ENCODE data around the gene CCSER1.
"Not testable (repeated sequence)": the region's sequence is repeated elsewhere in the genome, so short reads cannot be mapped to it uniquely, and the experiment has no call there.

The CCSER1 gene

DNA sequence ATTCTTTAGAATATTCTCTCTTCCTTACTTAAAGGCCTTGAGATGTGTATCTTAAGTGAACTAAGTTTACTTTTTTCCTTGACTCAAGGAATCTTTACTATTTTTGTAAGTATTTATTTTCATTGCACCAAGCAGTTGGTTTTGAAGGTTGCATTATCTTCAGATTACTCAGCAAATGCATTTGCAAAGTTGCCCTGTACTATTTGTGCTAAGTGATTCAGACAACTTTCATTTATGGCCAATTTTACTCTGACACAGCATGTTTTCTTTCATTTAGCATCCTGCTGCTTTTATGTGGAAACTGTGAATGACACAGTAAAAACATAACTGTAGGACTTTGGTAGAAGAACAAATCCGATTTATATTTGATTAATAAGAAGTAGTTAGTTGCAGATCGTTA is 191.0 kb downstream of the CCSER1 start:
- H3K4me1 Mint-ChIP-seq (ENCODE audit: low read depth) = no peaks in the 10 kb centered on the region

DNA sequence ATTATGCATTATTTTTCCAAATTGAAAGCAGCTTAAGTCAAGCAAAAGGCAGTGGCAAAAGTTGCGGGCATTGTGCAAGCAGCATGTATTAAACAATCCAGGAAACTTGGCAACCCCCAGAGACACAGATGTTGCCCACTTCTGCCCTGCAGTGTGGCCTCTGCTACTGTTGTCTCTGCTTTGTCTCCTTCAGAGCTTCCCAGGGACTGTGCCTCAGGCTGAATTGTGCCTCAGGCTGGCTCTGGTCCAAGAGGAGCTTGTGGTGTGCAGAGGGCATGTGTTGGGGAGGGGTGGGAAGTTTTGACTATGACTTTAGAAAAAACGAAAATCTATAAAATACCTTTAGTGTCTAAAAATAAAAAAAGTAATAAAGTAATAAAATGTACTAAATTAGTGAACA is 201.4 kb downstream of the CCSER1 start:
- Mint-ChIP-seq H3K27ac (no peak overlapping the region), H3K4me1 (ENCODE audit: low read depth) (no peaks in the 10 kb centered on the region), H3K9me3 (no peaks in the 10 kb centered on the region), H3K4me3 (no peak overlapping the region), H3K27me3 (ENCODE audit: low read depth) (no peaks in the 10 kb centered on the region), H3K36me3 (ENCODE audit: low read depth) (no peaks in the 10 kb centered on the region)
- DNase-seq (ENCODE audit: low spot score) = no peak

More for the DNA sequence above, 191.0 kb downstream of the CCSER1 start:
- no peaks in the 10 kb centered on the region for H3K9me3 Mint-ChIP-seq
- no peak for DNase-seq (ENCODE audit: low spot score)
- H3K4me3 Mint-ChIP-seq = no peak overlapping the region
- no peak overlapping the region for H3K27ac Mint-ChIP-seq
- no peaks in the 10 kb centered on the region for H3K27me3 Mint-ChIP-seq (ENCODE audit: low read depth)
- no peaks in the 10 kb centered on the region for H3K36me3 Mint-ChIP-seq (ENCODE audit: low read depth)

DNA sequence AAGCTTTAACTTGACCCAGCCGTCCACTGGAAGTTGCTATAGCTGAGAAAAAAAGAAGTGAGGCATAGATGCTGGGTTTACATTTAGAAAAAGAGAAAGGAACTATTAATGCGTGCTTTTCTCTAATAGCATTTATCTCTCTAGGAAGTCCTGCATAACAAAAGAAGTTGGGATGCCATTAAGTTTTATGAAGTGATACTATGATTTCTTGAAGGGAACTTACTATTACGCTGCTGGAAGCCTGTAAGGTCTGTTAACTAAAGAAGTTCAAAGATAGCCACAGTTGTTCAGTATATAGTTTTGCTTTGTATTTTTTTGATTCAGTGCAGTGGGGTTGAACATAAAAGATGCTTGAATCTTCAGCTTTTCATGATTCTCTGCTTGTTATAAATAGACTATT is 203.4 kb downstream of the CCSER1 start:
- Mint-ChIP-seq H3K27me3 (ENCODE audit: low read depth) (no peaks in the 10 kb centered on the region), H3K36me3 (ENCODE audit: low read depth) (no peaks in the 10 kb centered on the region), H3K27ac (no peak overlapping the region)

DNA sequence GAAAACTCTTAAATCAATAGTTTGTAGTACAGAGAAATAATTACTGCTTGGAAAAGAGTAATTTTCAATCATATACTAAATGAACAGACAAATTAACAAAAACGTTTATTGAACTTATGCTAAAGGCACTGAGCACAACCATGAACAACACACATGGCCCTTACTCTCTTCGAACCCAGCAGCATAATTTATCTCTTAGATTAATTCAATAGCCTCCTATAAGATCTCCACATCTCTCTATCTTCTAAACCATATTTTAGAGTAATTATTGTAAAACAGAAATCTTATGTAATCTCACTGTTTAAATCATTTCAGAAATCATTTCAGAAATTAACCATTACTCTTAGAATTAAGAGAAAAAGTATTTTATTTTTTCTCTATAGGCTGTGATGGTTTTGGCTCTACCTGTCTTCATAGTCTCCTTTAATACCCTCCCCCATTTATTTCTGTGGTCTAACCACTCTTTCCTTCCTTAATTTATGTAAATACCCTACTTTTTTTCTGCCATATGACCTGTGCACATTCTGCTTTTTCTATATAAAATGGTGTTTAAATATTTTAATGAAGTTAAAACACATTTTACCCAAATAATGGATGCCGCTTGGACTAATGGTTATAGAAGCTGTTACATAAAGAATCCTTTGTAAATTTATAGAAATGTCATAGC is 218.5 kb downstream of the CCSER1 start:
- Mint-ChIP-seq H3K4me3 (no peak overlapping the region), H3K27me3 (ENCODE audit: low read depth) (no peaks in the 10 kb centered on the region), H3K27ac (no peak overlapping the region), H3K36me3 (ENCODE audit: low read depth) (no peaks in the 10 kb centered on the region), H3K9me3 (no peaks in the 10 kb centered on the region), H3K4me1 (ENCODE audit: low read depth) (no peaks in the 10 kb centered on the region)
- DNase-seq (ENCODE audit: low spot score) = no peak

More for the DNA sequence above, 203.4 kb downstream of the CCSER1 start:
- no peaks in the 10 kb centered on the region for H3K4me1 Mint-ChIP-seq (ENCODE audit: low read depth)
- no peaks in the 10 kb centered on the region for H3K9me3 Mint-ChIP-seq
- DNase-seq (ENCODE audit: low spot score) = no peak
- H3K4me3 Mint-ChIP-seq = no peak overlapping the region

DNA sequence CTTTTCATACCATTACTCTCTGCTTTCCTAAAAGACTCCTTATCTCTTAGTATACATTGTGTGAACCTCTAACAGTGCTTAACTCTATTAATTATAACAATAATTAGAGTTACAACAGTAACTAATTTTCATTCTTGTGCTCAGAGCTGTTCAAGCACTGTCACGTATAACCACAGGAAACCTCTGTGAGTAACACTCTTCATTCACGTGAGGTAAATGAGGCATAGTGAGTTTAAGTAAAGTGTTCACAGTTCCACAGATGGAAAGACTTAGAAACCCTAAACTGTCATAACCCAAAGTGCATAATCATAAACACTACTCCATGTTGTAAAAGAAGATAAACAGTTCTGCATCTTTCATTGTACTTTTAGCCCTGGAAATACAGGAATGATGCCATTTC is 222.4 kb downstream of the CCSER1 start:
- Mint-ChIP-seq H3K27me3 (ENCODE audit: low read depth) (no peaks in the 10 kb centered on the region), H3K4me3 (no peak overlapping the region), H3K9me3 (no peaks in the 10 kb centered on the region), H3K36me3 (ENCODE audit: low read depth) (no peaks in the 10 kb centered on the region), H3K27ac (no peak overlapping the region), H3K4me1 (ENCODE audit: low read depth) (no peaks in the 10 kb centered on the region)
- no peak for DNase-seq (ENCODE audit: low spot score)

DNA sequence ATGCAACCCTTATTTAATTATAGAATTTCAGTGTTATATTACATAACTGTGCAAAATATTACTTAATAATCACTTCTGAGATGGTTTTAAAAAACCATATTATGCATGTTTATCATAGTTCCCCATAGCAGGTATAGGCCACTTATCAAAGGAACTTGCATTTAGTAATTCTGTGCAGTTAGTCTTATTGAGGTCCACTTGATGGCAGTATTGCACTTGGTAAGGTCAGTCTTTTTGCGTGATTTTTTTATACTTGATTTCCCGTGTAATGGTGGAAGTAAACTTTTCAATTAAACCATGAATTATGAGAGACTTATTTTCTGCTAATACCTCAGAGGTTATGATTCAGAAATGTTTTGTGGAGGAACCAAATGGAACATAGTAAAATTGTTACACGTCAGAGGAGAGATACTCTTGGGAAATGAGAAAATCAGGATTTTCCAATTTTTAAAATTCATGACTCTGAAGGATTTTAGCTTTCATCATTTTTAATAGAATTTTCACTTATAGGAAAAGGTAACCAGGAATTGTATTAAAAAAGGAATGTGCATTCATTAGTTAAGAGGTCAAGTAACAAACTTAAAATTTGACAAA is 230.0 kb downstream of the CCSER1 start:
- H3K4me1 Mint-ChIP-seq (ENCODE audit: low read depth) = no peaks in the 10 kb centered on the region
- H3K4me3 Mint-ChIP-seq = no peak overlapping the region
- no peak overlapping the region for H3K27ac Mint-ChIP-seq
- H3K9me3 Mint-ChIP-seq = no peaks in the 10 kb centered on the region
- no peak for DNase-seq (ENCODE audit: low spot score)
- no peaks in the 10 kb centered on the region for H3K27me3 Mint-ChIP-seq (ENCODE audit: low read depth)
- no peaks in the 10 kb centered on the region for H3K36me3 Mint-ChIP-seq (ENCODE audit: low read depth)

DNA sequence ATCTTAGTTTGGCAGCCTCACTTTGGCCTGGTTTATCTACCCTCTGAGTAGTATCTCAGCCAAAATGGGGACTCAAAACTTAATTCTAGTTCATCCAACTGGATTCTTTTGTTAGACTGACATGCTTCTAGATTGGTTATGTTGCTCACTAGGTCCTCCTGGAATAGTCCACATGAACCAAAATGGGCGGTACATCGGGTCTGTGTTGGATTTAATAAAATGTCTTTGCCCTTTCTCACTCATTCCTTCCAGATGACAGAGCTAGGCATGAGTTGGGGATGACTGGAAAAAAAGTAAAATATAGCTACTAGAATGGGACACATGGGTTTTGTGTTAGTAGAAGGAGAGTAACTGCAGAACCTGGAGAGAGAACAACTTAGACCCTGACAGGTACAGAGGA is 247.9 kb downstream of the CCSER1 start:
- Mint-ChIP-seq H3K27me3 (ENCODE audit: low read depth) (no peaks in the 10 kb centered on the region), H3K4me3 (no peak overlapping the region), H3K27ac (no peak overlapping the region), H3K4me1 (ENCODE audit: low read depth) (no peaks in the 10 kb centered on the region), H3K36me3 (ENCODE audit: low read depth) (no peaks in the 10 kb centered on the region), H3K9me3 (no peaks in the 10 kb centered on the region)
- DNase-seq (ENCODE audit: low spot score) = no peak

DNA sequence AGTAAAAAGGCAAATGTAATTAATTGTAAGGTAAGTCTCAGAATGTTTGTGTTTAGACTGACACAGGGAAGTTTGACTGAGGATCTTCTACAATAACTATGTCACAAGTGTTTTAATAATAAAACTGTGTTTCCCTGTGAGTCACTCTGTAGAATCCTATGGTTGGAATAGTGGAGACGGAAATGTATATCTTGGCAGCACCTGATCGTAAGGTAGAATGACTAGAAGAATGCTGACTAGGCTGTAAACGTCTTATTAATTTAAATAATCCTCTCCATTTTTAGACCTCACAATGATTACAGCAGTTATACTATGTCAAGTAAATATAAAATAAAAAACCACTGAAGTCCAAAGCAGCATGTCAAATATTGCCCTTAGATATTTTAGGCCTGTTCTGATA is 266.0 kb downstream of the CCSER1 start:
- Mint-ChIP-seq H3K4me3 (no peak overlapping the region), H3K36me3 (ENCODE audit: low read depth) (no peaks in the 10 kb centered on the region), H3K27ac (no peak overlapping the region), H3K27me3 (ENCODE audit: low read depth) (no peaks in the 10 kb centered on the region), H3K4me1 (ENCODE audit: low read depth) (no peaks in the 10 kb centered on the region), H3K9me3 (no peaks in the 10 kb centered on the region)
- DNase-seq (ENCODE audit: low spot score) = no peak

DNA sequence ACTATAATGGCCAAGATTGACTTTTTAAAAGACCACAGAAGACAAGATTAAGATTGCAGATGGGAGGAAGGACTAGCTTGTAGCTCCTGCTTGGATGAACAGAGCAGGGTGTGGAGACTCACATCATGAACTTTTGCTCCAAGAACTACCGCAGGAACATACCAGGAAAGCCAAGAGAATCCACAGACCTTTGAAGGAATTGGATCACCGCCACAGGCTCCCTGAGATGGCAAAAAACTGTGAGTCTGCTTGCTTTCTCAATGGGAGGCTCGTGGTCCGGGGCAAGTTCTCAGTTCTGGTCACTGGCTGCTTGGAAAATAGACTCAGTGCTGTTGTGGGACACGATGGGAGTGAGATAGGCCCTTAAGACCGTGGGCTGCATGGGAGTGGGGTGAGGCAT is 276.6 kb downstream of the CCSER1 start:
- H3K36me3 Mint-ChIP-seq (ENCODE audit: low read depth) = no peaks in the 10 kb centered on the region
- H3K27me3 Mint-ChIP-seq (ENCODE audit: low read depth) = no peaks in the 10 kb centered on the region
- DNase-seq (ENCODE audit: low spot score) = no peak
- no peaks in the 10 kb centered on the region for H3K4me1 Mint-ChIP-seq (ENCODE audit: low read depth)
- no peak overlapping the region for H3K4me3 Mint-ChIP-seq
- no peak overlapping the region for H3K27ac Mint-ChIP-seq
- H3K9me3 Mint-ChIP-seq = peaks cover 6% of the 10 kb centered on the region

DNA sequence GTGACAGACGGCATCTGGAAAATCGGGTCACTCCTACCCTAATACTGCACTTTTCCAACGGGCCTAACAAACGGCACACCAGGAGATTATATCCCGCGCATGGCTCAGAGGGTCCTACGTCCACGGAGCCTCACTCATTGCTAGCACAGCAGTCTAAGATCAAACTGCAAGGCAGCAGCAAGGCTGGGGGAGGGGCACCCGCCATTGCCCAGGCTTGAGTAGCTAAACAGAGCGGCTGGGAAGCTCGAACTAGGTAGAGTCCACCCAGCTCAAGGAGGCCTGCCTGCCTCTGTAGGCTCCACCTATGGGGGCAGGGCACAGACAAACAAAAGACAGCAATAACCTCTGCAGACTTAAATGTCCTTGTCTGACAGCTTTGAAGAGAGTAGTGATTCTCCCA is 280.7 kb downstream of the CCSER1 start:
- H3K4me1 Mint-ChIP-seq (ENCODE audit: low read depth); H3K36me3 Mint-ChIP-seq (ENCODE audit: low read depth); H3K27me3 Mint-ChIP-seq (ENCODE audit: low read depth); H3K4me3 Mint-ChIP-seq; H3K27ac Mint-ChIP-seq; DNase-seq (ENCODE audit: low spot score): not testable (repeated sequence)
- peaks cover 10% of the 10 kb centered on the region for H3K9me3 Mint-ChIP-seq

DNA sequence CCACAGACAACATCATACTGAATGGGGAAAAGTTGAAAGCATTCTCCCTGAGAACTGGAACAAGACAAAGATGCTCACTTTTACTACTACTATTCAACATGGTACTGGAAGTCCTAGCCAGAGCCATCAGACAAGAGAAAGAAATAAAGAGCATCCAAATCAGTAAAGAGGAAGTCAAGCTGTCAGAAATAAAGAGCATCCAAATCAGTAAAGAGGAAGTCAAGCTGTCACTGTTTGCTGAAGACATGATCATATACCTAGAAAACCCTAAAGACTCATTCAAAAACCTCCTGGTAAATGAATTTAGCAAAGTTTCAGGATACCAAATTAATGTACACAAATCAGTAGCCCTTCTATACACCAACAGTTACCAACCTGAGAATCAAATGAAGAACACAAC is 285.6 kb downstream of the CCSER1 start:
- not testable (repeated sequence) for H3K27ac Mint-ChIP-seq; H3K4me3 Mint-ChIP-seq; H3K9me3 Mint-ChIP-seq; H3K4me1 Mint-ChIP-seq (ENCODE audit: low read depth); H3K27me3 Mint-ChIP-seq (ENCODE audit: low read depth); H3K36me3 Mint-ChIP-seq (ENCODE audit: low read depth); DNase-seq (ENCODE audit: low spot score)

DNA sequence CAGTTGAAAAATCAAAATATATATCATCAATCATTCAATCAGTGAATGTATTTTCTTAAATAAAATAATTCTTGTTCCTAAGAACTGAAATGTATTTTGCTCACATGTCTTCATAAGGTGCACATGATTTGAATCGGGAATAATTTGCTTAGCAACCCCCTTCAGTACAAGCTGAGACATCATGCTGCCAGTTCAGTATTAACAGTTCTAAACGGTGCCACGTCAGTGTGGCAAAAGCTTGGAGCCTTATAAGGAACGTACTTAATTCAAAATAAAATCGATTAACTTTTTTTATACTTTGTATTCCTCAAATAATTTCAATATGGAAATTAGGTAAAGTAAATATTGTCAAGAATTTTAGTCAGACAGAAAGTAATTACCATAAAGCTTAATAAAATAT is 287.9 kb downstream of the CCSER1 start:
- Mint-ChIP-seq H3K4me3 (no peak overlapping the region), H3K4me1 (ENCODE audit: low read depth) (no peaks in the 10 kb centered on the region), H3K36me3 (ENCODE audit: low read depth) (no peaks in the 10 kb centered on the region), H3K27me3 (ENCODE audit: low read depth) (no peaks in the 10 kb centered on the region), H3K9me3 (peaks cover 3% of the 10 kb centered on the region), H3K27ac (no peak overlapping the region)
- no peak for DNase-seq (ENCODE audit: low spot score)

DNA sequence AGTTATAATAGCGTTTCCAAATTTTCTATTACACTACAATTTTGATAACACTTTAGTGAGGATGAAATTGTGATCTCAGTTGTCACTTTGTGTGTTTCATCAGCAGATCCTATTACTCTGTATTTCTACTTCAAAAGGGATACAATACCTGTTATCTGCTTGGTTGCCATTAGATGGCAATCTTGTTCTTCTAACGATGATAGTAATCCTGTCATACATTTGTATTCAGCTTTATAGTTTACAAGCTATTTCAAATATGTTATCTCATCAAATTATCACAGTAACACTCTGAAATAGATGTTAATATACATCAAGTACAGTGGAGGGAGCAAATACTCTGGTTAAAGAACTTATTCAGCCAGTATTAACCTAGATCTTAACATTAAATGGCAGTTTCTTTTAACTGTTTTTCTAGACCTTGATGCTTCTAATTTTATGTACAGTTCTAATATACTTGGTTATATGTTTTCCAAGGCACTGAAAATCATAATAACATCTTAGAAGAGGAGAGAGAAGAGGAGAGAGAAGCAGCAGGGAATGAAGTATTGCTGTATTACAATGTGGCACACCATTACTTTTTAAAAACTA is 292.0 kb downstream of the CCSER1 start:
- H3K4me1 Mint-ChIP-seq (ENCODE audit: low read depth) = no peaks in the 10 kb centered on the region
- H3K4me3 Mint-ChIP-seq = no peak overlapping the region
- no peaks in the 10 kb centered on the region for H3K27me3 Mint-ChIP-seq (ENCODE audit: low read depth)
- H3K9me3 Mint-ChIP-seq = no peaks in the 10 kb centered on the region
- no peak for DNase-seq (ENCODE audit: low spot score)
- no peak overlapping the region for H3K27ac Mint-ChIP-seq
- no peaks in the 10 kb centered on the region for H3K36me3 Mint-ChIP-seq (ENCODE audit: low read depth)

DNA sequence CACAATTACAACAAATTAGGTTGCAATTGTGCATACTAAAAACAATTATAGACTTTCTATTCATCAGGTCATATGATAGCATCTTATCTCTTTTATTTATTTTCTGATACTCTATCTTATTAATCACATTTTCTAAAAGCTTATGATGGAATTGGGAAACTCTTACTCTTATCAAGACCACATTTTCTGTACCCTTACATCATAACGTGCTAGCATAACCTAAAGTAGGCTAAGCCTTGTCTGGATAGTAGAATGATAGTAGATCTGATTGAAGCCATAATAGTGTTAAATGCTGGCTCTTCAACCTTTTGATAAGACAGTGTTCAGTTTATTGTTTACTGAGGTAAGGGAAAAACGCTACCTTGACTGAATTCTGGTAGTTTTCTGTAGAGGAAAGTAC is 294.0 kb downstream of the CCSER1 start:
- no peaks in the 10 kb centered on the region for H3K36me3 Mint-ChIP-seq (ENCODE audit: low read depth)
- no peak overlapping the region for H3K4me3 Mint-ChIP-seq
- no peaks in the 10 kb centered on the region for H3K9me3 Mint-ChIP-seq
- no peak overlapping the region for H3K27ac Mint-ChIP-seq
- H3K4me1 Mint-ChIP-seq (ENCODE audit: low read depth) = no peaks in the 10 kb centered on the region
- H3K27me3 Mint-ChIP-seq (ENCODE audit: low read depth) = no peaks in the 10 kb centered on the region
- no peak for DNase-seq (ENCODE audit: low spot score)

DNA sequence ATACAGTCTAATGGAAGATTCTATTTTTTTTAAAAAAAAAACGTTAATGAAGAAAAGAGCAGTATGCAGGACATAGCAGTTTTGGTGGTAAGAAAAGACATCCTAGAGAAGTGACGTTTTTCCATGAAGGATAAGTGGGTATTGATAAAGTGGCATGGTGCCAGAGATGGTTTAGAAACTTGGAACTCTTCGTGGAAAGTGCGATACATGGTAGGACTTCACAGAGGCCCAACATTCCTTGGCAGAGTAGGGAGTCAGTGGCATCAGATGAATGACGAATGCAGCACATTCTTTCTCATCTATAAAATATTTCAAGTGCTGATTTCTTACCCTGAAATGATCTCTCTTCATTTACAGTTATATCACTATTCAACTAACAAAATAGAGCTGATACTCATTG is 298.7 kb downstream of the CCSER1 start:
- no peak overlapping the region for H3K4me3 Mint-ChIP-seq
- H3K36me3 Mint-ChIP-seq (ENCODE audit: low read depth) = no peaks in the 10 kb centered on the region
- H3K4me1 Mint-ChIP-seq (ENCODE audit: low read depth) = no peaks in the 10 kb centered on the region
- H3K27me3 Mint-ChIP-seq (ENCODE audit: low read depth) = no peaks in the 10 kb centered on the region
- no peak overlapping the region for H3K27ac Mint-ChIP-seq
- DNase-seq (ENCODE audit: low spot score) = no peak
- no peaks in the 10 kb centered on the region for H3K9me3 Mint-ChIP-seq
